GM12873 (cell line): ENCODE data around the gene CPA1.

Source experiments
- CTCF ChIP-seq: IDR thresholded peaks from 2 replicates; pipeline ENCODE4 v1.5.1; 2012; ENCODE audit warnings: low read depth, mild to moderate bottlenecking, moderate library complexity, low read length, control low read depth; ENCODE audit not compliant: insufficient read depth; ENCODE audit errors: missing control alignments

Gene CPA1

GRCh38 chr7:130369110-130369711 lies 11.1 kb upstream of the CPA1 start:
- no peak for TF ChIP-seq CTCF

GRCh38 chr7:130369831-130370550 lies 10.3 kb upstream of the CPA1 start:
- TF ChIP-seq CTCF, result no peak

GRCh38 chr7:130371046-130371445 lies 9.2 kb upstream of the CPA1 start:
- TF ChIP-seq CTCF, result no peak

DNA sequence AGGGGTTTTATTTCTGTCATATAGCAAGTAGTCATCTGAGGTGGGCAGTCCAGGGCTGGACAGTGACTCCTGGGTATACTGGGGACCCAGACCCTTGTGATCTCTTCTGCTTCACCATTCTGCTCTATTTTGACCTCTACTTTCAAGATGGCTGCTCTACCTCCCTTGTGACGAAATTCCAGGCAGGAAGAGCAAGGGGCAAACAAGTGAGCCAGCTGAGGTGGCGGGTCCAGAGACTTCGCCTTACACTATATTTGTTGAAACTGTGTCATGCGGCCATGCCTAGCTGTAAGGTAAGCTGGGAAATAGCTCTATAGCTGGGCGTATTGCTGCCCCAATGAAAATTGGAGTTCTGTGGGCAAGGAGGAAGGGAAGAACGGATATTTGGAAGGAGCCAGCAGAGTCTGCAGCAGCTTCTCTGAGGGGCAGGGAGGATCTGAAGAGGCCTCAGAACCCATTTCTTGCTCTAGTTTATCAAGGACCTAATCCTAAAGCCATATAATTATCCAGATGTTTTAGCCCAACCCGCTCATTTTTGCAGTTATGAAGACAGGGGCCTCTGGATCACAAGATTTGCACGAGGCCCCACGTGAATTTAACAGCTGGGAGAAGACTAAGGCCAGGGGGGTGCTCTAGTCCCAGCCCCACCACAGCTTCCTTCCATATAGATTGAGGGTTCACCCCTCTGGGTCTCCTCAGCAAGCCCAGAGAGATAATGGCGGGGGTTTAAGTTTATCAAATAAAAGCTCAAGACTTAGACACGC lies 7.7 kb upstream of the CPA1 start:
- TF ChIP-seq CTCF, result no peak

- TF ChIP-seq CTCF, result no peak
Observed at GRCh38 chr7:130374507-130374906, 5.8 kb upstream of the CPA1 start.

- TF ChIP-seq CTCF, result no peak
Observed at GRCh38 chr7:130377178-130377577, 3.1 kb upstream of the CPA1 start.

- no peak for TF ChIP-seq CTCF
Observed at GRCh38 chr7:130379019-130379418, 1.3 kb upstream of the CPA1 start.
